Measurements from ENCODE around the gene TBC1D10A. TPM values are rescaled to one million over a fixed set of nuclear protein-coding genes. Genes with fewer than 3 reads are reported as not detected.

Gene TBC1D10A, protein sequence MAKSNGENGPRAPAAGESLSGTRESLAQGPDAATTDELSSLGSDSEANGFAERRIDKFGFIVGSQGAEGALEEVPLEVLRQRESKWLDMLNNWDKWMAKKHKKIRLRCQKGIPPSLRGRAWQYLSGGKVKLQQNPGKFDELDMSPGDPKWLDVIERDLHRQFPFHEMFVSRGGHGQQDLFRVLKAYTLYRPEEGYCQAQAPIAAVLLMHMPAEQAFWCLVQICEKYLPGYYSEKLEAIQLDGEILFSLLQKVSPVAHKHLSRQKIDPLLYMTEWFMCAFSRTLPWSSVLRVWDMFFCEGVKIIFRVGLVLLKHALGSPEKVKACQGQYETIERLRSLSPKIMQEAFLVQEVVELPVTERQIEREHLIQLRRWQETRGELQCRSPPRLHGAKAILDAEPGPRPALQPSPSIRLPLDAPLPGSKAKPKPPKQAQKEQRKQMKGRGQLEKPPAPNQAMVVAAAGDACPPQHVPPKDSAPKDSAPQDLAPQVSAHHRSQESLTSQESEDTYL
- total RNA-seq (2022; extraction: Qiagen RNA extraction; ENCODE audit: low read depth) = 9.2 to 12.7 TPM (median 12.4 TPM) in 5 replicates

GRCh38 chr22:30326706-30327362, at the start of gene TBC1D10A:
Gene TBC1D10A (minus strand): TSS chr22:30326941. CDS start chr22:30326881, 60 bp downstream.

GRCh38 chr22:30356449-30357235, 29.9 kb upstream of the TBC1D10A start, which contains the start of the genes CCDC157 and SF3A1:
Gene CCDC157 (plus strand): TSS chr22:30357007. CDS start chr22:30366001, 8,994 bp downstream.
Gene SF3A1 (minus strand): TSS chr22:30356894. CDS start chr22:30356792, 102 bp downstream.

DNA sequence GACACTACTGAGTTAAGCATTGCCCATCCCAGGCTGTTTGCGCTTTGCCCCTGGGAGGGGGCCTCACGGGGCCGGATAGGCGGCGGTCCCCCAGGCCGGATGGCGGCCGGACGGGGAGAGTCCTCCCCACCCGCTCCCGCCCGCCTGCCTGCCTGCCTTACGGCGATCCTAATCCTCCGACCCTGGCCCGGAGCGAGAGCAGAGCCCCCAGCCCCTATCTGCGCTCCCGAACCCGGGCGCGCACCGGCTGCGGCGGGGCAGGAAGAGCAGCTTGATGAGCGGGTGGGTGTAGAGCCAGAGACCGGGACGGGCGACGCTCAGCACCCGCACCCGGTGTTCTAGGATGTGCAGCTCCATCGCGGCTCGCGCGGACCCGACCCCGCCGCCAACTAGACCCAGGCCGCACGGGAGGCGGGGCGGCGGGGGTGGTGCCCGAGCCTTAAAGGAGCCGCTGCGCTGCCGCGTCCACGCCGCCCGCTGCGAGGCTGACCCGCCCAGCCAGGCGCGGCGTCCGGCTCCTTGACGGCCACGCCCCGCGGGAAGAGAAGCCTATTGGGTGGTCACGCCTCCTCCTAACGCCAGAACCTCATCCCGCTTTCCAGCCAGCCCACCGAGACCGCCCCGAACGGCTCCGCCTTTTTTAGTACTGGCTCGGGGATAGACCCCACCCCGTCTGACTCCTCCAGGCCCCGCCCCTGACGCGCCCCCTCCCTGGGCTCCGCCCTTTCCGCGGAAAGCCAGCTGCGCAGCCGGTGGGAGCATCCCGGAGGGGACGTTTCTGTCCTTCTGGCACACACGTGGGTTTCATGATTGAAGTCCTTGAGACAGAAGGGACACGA, 37.4 kb downstream of the TBC1D10A start, which contains the start of gene CASTOR1:
CASTOR1 (minus strand) TSS at position 365 of the 839 bp plus-strand sequence; CDS start at position 357, 8 bp downstream.

GRCh38 chr22:30266445-30267381, 60.0 kb downstream of the TBC1D10A start, which contains the start of gene OSM:
Gene OSM (minus strand): TSS chr22:30266851. CDS start chr22:30266799, 52 bp downstream.

GRCh38 chr22:30245985-30246813, 80.5 kb downstream of the TBC1D10A start, which contains the start of gene LIF:
Gene LIF (minus strand): TSS chr22:30246759. CDS start chr22:30246695, 64 bp downstream.

Other genes starting within 250 kb of the TBC1D10A start
- not detected in 5 replicates for gene HORMAD2, start 246.5 kb downstream of the TBC1D10A start, total RNA-seq (2022; extraction: Qiagen RNA extraction; ENCODE audit: low read depth)
- gene LIF, start 80.2 kb downstream of the TBC1D10A start, total RNA-seq (2022; extraction: Qiagen RNA extraction; ENCODE audit: low read depth) = 33.9 to 49.9 TPM (median 45.0 TPM) in 5 replicates
- gene OSM, start 60.1 kb downstream of the TBC1D10A start, total RNA-seq (2022; extraction: Qiagen RNA extraction; ENCODE audit: low read depth) = 0.02 to 0.09 TPM in 2 of 5 replicates, not detected in the others
- 4.9 to 8.7 TPM (median 6.5 TPM) in 5 replicates for gene CASTOR1, start 37.4 kb downstream of the TBC1D10A start, total RNA-seq (2022; extraction: Qiagen RNA extraction; ENCODE audit: low read depth)
- 45.0 to 70.0 TPM (median 61.9 TPM) in 5 replicates for gene SF3A1, start 30.0 kb upstream of the TBC1D10A start, total RNA-seq (2022; extraction: Qiagen RNA extraction; ENCODE audit: low read depth)
- 2.2 to 3.3 TPM (median 3.2 TPM) in 5 replicates for gene CCDC157, start 30.1 kb upstream of the TBC1D10A start, total RNA-seq (2022; extraction: Qiagen RNA extraction; ENCODE audit: low read depth)
- 16.0 to 20.7 TPM (median 17.3 TPM) in 5 replicates for gene RNF215, start 60.5 kb upstream of the TBC1D10A start, total RNA-seq (2022; extraction: Qiagen RNA extraction; ENCODE audit: low read depth)
- 18.4 to 36.4 TPM (median 24.9 TPM) in 5 replicates for gene SEC14L2, start 70.1 kb upstream of the TBC1D10A start, total RNA-seq (2022; extraction: Qiagen RNA extraction; ENCODE audit: low read depth)
- 70.1 to 77.3 TPM (median 72.6 TPM) in 5 replicates for gene MTFP1, start 98.8 kb upstream of the TBC1D10A start, total RNA-seq (2022; extraction: Qiagen RNA extraction; ENCODE audit: low read depth)
- not detected in 5 replicates for gene SEC14L3, start 145.1 kb upstream of the TBC1D10A start, total RNA-seq (2022; extraction: Qiagen RNA extraction; ENCODE audit: low read depth)
- 4.0 to 6.7 TPM (median 5.1 TPM) in 5 replicates for gene SEC14L4, start 178.8 kb upstream of the TBC1D10A start, total RNA-seq (2022; extraction: Qiagen RNA extraction; ENCODE audit: low read depth)
- not detected in 5 replicates for gene SEC14L6, start 219.8 kb upstream of the TBC1D10A start, total RNA-seq (2022; extraction: Qiagen RNA extraction; ENCODE audit: low read depth)
- gene GAL3ST1, start 247.7 kb upstream of the TBC1D10A start, total RNA-seq (2022; extraction: Qiagen RNA extraction; ENCODE audit: low read depth) = 6.6 to 9.7 TPM (median 7.9 TPM) in 5 replicates